Heart left ventricle (tissue), 13 donors: ENCODE results near the gene BFSP1.

Source experiments
- POLR2A ChIP-seq, 2 donors: fragments of 450-650 bp; IDR thresholded peaks; one replicate each; pipeline ENCODE4 v1.6.1; 2017; ENCODE audit warnings: antibody characterized with exemption in 2 of 2, mild to moderate bottlenecking in 2 of 2, moderate library complexity in 2 of 2
- TF ChIP-seq, protein P1 (sequence below), 12 donors: fragments of 200-600 bp; sonication (generic) in 4 of 12; IDR thresholded peaks; one replicate each; pipeline versions ENCODE4 v1.5.0 to v1.8.0; 2018 to 2022; ENCODE audit warnings: antibody characterized with exemption in 12 of 12, mild to moderate bottlenecking in 5 of 12
- donor health status: ischemic (EF 13 %, LVEDD 7.1; RV severe dilation, severe dysfunction).
- donor health status: DM: no; HTN: yes; CAD: no.
- donor health status: DM: no; HTN: no; CAD: no.
- donor health status: ischemic (EF 25% LVEDD 6.9; RV normal size, moderate dysfunction).
- donor health status: ischemic (EF 25% LVEDD 5.7; RV mildly dilated, moderate dysfunction).
- donor health status: ischemic (EF 35%, LVEDD 5.7; RV mildly dilated, moderate dysfunction).
- donor health status: nonischemic (EF 11% LVEDD 7.7; RV severe dilation, severe dysfunction).
- donor health status: DM: yes; HTN: yes; CAD: no.
- donor health status: PGD.
- donor health status: ischemic (EF 29% LVEDD 5.4; RV normal size, mild dysfunction).
- donor health status: nonischemic (EF 23%, LVEDD 6.1; RV moderate dilation, normal function).

DNA sequence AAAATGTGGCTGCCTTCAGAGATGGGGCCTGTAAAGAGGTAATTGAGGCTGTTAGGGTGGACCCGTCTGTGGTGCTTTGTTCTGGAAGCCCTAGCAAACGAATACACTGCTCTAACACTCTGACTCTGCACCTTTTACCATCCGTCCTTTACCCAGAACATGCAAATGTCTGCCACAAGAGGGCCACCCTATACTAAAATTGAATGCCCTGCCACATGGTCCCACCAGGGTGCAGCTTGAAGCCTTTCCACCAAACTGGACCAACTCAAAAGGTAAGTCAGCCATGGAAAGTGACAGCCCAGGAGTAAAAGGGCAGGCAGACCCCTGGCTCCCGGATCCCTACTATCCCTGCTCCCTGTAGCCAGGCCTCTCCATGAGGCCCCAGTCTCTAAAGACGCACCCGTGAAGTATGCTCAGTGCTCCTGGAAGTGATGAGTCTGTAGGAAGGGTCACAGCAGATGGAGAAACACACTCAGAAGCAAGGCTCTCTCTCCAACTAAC is 5.8 kb upstream of the BFSP1 start:
- TF ChIP-seq, protein P1, sequence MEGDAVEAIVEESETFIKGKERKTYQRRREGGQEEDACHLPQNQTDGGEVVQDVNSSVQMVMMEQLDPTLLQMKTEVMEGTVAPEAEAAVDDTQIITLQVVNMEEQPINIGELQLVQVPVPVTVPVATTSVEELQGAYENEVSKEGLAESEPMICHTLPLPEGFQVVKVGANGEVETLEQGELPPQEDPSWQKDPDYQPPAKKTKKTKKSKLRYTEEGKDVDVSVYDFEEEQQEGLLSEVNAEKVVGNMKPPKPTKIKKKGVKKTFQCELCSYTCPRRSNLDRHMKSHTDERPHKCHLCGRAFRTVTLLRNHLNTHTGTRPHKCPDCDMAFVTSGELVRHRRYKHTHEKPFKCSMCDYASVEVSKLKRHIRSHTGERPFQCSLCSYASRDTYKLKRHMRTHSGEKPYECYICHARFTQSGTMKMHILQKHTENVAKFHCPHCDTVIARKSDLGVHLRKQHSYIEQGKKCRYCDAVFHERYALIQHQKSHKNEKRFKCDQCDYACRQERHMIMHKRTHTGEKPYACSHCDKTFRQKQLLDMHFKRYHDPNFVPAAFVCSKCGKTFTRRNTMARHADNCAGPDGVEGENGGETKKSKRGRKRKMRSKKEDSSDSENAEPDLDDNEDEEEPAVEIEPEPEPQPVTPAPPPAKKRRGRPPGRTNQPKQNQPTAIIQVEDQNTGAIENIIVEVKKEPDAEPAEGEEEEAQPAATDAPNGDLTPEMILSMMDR (IDR thresholded peaks at IDR 0.05), result peak; percentile 72 to 93 (median 88)
- no peak for TF ChIP-seq POLR2A (IDR thresholded peaks at IDR 0.05)
